ENCODE results near the gene LCN6.

LCN6 gene

DNA sequence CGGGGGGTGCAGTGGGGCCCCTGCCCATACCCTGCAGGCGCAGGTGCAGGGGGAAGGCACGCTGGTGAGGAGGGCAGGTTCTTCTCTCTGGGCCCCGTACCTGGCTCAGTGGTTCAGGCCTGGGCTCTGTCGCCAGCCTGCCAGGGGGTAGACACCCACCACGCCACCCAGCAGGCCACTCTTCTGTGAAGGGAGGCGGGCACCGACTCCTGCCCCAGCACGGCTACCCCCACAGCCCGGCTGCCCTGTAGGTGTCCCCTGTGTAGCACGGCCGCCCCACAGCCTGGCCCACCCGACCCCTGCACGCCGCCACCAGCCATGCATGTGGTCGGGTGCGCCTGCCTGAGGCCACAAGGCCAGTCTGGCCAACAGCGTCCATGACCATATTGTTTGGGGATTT is 1.7 kb downstream of the LCN6 start:
- peaks cover 4% of the 10 kb centered on the region for H3K27me3 Mint-ChIP-seq (ENCODE audit: low read depth)
- no peaks in the 10 kb centered on the region for H3K36me3 Mint-ChIP-seq (ENCODE audit: low read depth)
- no peak overlapping the region for H3K4me3 Mint-ChIP-seq
- H3K4me1 Mint-ChIP-seq (ENCODE audit: low read depth) = no peaks in the 10 kb centered on the region
- no peak overlapping the region for H3K27ac Mint-ChIP-seq
- peaks cover 3% of the 10 kb centered on the region for H3K9me3 Mint-ChIP-seq

DNA sequence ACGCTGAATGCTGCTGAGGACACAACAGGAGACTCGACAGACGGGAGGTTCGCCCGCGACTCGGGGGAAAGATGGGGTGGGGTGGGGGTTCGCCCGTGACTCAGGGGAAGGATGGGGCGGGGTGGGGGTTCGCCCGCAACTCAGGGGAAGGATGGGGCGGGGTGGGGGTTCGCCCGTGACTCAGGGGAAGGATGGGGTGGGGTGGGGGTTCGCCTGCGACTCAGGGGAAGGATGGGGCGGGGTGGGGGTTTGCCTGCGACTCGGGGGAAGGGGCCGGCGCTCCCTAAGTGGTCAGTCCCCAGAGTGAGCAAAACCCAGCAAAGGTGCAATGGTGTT is 2.2 kb downstream of the LCN6 start:
- no peaks in the 10 kb centered on the region for H3K36me3 Mint-ChIP-seq (ENCODE audit: low read depth)
- no peaks in the 10 kb centered on the region for H3K4me1 Mint-ChIP-seq (ENCODE audit: low read depth)
- H3K27ac Mint-ChIP-seq = no peak overlapping the region
- H3K27me3 Mint-ChIP-seq (ENCODE audit: low read depth) = peaks cover 4% of the 10 kb centered on the region
- H3K9me3 Mint-ChIP-seq = no peaks in the 10 kb centered on the region
- H3K4me3 Mint-ChIP-seq = no peak overlapping the region

DNA sequence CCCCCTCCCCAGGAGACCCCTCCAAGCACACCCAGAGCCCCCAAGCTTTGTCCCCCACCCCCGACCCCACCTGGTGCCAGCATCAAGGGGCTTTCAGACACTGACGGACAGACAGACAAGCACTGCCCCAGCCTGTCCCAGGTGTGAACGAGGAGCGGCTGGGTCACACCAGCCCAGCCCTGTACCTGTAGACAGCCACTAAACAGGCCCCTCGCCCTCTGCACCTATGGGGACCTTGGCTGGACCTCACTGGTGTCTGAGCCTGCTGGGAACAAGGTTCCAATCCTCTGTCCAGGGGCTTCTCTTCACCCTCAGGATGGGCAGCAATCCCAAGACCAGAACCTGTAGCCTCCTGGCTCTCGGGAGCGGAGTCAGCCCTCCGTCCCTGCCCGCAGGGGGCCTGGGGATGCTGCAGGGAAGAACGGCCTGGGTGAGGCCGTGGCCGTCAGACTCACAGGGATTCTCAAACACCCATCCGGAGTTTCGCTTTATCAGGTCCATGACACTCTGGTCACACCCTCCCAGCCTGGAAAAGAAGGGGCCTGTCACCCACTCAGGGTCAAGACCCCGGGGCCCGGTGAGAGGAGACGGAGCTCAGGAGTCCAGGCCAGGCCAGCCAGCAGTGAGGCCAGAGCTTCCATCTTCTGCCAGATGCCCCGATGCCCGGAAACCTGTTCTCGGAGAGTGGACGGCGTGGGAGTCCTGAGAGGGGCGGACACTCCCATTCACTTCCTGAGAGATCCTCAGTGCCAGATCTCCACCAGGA is 2.8 kb downstream of the LCN6 start:
- no peak overlapping the region for H3K27ac Mint-ChIP-seq
- no peak overlapping the region for H3K4me3 Mint-ChIP-seq
- no peaks in the 10 kb centered on the region for H3K9me3 Mint-ChIP-seq
- no peaks in the 10 kb centered on the region for H3K36me3 Mint-ChIP-seq (ENCODE audit: low read depth)
- H3K4me1 Mint-ChIP-seq (ENCODE audit: low read depth) = no peaks in the 10 kb centered on the region
- H3K27me3 Mint-ChIP-seq (ENCODE audit: low read depth) = peaks cover 4% of the 10 kb centered on the region

DNA sequence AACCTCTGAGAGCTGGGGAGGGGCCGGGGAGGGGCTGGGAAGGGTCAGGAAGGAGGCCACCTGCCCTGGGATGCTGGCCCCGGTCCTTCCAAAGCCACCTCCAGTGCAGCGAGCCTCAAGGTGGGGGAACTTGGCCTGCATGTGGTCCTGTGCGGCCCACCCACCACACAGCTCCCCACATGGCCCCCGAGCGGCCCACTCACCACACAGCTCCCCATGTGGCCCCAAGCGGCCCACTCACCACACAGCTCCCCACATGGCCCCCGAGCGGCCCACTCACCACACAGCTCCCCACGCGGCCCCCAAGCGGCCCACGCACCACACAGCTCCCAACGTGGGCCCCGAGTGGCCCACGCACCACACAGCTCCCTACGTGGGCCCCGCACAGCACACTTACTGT is 3.6 kb downstream of the LCN6 start:
- Mint-ChIP-seq H3K4me1 (ENCODE audit: low read depth) (no peaks in the 10 kb centered on the region), H3K27ac (no peak overlapping the region), H3K9me3 (no peaks in the 10 kb centered on the region), H3K27me3 (ENCODE audit: low read depth) (peaks cover 4% of the 10 kb centered on the region), H3K36me3 (ENCODE audit: low read depth) (no peaks in the 10 kb centered on the region), H3K4me3 (no peak overlapping the region)

DNA sequence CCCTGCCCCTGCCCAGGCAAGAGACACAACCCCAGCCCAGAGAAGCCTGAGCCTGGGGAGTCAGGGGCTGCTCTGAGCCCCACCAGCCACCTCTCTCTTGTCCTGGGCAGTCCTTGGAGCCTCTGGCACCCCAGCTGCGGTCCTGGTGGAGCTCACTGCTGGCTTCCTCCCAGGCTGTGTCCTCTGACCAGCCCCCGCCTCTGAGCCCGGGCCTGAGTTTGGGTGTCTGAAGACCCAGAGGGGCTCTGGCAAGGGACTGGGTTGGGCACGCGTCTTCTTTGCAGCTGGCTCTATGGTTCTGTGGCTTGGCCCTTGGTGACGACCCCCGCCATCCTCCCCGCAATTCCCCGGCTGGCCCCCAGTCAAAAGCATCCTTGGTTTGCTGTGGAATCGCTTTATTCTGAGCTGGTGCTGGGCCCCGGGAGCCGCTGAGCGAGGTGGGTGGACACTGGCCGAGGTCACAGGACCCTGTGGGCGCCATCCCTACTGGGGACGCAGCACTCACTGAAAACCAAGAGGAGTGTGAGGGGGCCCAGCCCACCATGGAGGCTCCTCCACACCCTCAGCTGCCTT is 4.6 kb downstream of the LCN6 start:
- Mint-ChIP-seq H3K9me3 (no peaks in the 10 kb centered on the region), H3K36me3 (ENCODE audit: low read depth) (no peaks in the 10 kb centered on the region), H3K27me3 (ENCODE audit: low read depth) (peaks cover 4% of the 10 kb centered on the region), H3K27ac (no peak overlapping the region), H3K4me1 (ENCODE audit: low read depth) (no peaks in the 10 kb centered on the region), H3K4me3 (no peak overlapping the region)

DNA sequence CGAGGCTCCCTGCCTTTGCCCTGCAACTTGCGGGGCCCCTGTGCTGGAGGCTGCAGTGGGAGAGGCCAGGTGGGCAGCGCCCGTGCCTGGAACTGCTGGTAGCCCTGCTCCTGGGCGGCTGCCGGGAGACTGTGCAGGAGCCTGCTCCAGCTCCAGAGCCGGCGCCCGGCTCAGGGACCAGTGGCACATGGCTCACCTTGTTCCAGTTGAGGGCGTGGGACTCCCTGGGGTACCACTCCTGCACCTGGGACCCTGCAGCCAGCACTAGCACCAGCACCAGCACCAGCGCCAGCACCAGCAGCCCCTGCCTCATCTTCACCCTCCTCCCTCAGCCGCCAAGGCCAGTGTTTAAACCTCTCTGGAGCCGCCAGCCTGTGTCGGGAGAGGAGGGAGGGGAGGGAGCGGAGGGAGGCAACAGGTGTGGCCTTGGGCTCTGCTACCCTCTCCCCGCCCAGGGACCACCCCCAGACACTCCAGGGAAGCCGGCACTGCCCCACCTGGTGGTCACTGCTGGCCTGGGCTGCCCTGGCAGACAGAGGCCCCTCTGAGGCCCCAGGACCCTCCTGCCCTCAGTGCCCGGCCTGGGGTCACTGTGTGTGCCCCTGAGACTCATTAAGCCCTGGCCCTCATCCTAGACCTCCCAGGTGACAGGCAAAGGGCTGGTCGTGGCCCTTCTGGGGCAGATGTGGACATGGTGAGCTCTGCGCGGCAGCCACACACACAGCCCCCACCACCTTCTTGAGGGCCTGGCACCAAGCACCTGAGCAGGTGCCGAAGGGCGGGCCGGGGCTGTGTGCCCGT is 5.5 kb downstream of the LCN6 start, which contains the start of gene LCN10:
TSS of gene LCN10 (minus strand) at position 350 of the 801 bp plus-strand sequence. CDS start at position 313, 37 bp downstream.
- H3K4me3 Mint-ChIP-seq = no peak within 1 kb of the TSS
- H3K36me3 Mint-ChIP-seq (ENCODE audit: low read depth) = no peaks in the 10 kb centered on the region
- no peaks in the 10 kb centered on the region for H3K4me1 Mint-ChIP-seq (ENCODE audit: low read depth)
- H3K27me3 Mint-ChIP-seq (ENCODE audit: low read depth) = peaks cover 4% of the 10 kb centered on the region
- H3K9me3 Mint-ChIP-seq = no peaks in the 10 kb centered on the region
- H3K27ac Mint-ChIP-seq = no peak within 1 kb of the TSS

DNA sequence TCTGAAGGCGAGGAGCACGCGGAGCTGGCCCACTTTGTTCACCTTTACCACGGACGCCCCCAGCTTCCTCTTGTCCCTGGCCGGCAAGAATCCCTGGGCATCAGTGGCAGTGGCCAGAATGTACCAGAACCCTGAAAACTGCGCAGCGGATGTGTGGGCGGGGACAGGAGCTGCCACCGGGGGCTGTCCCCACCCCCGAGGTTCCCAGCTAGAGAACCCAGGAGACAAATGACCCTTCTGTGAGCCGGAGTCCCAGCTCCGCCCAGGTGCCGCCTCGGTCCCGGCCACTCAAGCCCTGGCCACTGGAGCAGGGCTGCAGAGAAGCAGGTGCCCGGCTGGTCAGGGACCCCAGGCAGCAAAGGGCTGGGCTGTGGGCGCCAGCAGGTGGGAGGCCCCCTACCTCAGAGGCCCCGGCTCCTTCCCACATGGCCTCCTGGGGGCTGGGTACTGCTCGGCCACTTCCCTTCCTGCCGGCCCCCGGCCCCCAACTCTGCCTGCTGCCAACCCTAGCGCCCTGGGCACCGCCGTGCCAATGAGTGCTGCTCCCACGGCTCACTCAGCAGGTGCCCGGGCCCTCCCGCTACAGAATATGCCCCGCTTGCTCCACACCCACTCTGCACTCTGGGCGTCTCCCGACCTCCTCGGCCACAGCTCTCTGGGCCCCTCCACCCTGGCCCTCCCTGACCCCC is 6.3 kb downstream of the LCN6 start:
- Mint-ChIP-seq H3K27me3 (ENCODE audit: low read depth) (peaks cover 4% of the 10 kb centered on the region), H3K36me3 (ENCODE audit: low read depth) (no peaks in the 10 kb centered on the region), H3K4me1 (ENCODE audit: low read depth) (no peaks in the 10 kb centered on the region), H3K27ac (no peak overlapping the region), H3K9me3 (no peaks in the 10 kb centered on the region), H3K4me3 (no peak overlapping the region)

DNA sequence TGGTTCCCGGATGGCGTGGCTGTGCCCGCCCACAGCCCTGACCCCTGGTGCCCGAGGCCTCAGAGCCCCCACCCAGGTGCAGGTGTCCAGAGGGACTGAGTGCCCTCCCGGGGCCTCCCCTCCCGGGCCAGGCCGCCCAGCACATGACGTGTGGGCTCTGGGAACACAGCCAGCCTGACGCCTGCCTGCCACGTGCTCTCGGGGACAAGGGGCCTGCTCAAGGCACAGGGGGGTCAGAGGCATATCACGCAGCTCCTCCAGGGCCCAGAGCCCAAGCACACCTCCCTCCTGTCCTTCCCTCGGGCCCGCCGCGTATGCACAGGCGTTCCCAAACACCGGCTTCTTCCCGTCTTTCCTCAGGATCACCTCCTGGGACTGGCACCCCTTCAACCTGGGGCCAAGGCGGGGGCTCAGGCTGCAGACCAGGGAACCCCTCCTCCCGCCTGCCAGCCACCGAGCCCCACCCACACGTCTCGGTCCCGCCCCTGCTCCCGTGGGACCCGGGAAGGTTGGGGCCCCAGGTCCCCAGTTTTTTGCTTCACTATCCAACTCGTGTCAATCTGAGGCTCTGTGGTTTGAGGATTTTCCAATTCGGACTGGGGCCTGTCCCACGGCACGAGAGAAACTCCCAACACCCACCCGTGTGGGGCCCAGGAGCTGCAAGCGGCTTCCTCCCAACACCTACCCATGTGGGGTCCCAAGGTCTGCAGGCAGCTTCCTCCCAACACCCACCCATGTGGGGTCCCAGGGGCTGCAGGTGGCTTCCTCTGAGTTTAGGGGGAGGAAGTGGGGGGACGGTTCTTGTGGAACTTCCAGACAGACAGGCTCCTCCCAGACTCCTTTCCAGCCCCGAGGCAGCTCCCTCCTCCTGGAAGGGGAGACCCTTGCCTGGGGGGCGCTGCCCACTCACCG is 7.1 kb downstream of the LCN6 start:
- no peak overlapping the region for H3K4me3 Mint-ChIP-seq

DNA sequence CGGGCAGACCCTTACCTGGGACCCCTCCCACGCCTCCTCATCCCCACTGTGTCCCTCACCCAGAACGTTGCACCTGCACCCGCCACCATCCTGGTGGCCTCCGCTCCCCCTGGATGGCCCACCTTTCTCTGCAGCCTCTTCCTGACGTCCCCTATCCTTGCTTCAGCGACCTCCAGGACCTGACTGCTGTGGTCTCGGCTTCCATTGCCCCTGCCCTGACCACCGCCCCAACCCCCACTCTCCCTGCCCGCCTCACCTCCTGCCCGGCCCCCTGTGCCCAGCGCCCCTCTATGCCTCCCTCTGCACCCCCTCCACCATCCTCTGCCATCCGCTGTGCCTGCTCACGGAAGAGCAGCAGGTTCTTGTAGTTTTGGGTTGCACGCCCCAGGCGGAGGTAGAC is 7.8 kb downstream of the LCN6 start:
- H3K27ac Mint-ChIP-seq = no peak overlapping the region
- no peaks in the 10 kb centered on the region for H3K4me1 Mint-ChIP-seq (ENCODE audit: low read depth)
- no peaks in the 10 kb centered on the region for H3K9me3 Mint-ChIP-seq
- no peak overlapping the region for H3K4me3 Mint-ChIP-seq
- H3K36me3 Mint-ChIP-seq (ENCODE audit: low read depth) = no peaks in the 10 kb centered on the region
- peaks cover 4% of the 10 kb centered on the region for H3K27me3 Mint-ChIP-seq (ENCODE audit: low read depth)

More for the DNA sequence above, 7.1 kb downstream of the LCN6 start:
- Mint-ChIP-seq H3K4me1 (ENCODE audit: low read depth) (no peaks in the 10 kb centered on the region), H3K27me3 (ENCODE audit: low read depth) (peaks cover 4% of the 10 kb centered on the region), H3K9me3 (no peaks in the 10 kb centered on the region), H3K27ac (no peak overlapping the region), H3K36me3 (ENCODE audit: low read depth) (no peaks in the 10 kb centered on the region)

DNA sequence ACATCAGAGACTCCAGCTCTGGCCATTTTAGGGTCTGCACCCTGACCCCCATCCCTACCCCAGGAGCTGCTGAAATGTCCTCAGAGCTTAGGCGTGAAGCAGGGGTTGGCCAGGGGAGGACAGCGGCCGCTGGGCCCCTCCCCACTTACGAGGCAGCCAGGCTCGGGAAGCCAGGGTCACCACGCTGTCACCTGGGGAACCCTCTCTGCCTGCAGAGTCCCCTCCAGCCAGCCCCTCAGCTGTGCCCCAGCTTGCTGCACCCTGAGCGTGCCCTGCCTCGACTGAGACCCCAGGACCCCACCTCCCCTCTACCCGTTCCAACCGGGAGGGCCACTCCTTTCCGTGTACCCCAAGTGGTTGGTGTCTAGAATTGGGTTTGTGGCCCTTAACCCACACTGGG is 8.3 kb downstream of the LCN6 start:
- Mint-ChIP-seq H3K4me1 (ENCODE audit: low read depth) (no peaks in the 10 kb centered on the region), H3K4me3 (no peak overlapping the region), H3K36me3 (ENCODE audit: low read depth) (no peaks in the 10 kb centered on the region), H3K27me3 (ENCODE audit: low read depth) (peaks cover 4% of the 10 kb centered on the region), H3K9me3 (no peaks in the 10 kb centered on the region), H3K27ac (no peak overlapping the region)

DNA sequence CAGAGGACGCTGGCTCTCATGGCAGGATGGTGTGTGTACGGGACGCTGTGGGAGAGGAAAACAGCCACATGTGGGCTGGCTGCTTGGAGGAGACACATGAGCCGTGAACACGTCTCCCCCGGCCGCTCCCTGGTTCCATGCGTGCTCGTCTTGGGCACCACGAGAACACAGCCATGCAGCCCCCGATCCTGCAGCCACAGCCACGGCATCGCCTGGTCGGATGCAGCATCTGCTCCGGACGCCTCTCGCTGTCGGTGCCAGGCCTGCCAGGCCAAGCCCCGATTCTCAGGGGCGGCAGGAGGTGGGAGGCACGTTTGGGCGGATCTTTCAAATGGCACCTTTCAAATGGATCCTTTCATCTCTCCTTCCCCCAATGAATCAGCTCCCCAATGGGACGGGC is 8.8 kb downstream of the LCN6 start:
- Mint-ChIP-seq H3K4me3 (no peak overlapping the region), H3K27me3 (ENCODE audit: low read depth) (peaks cover 4% of the 10 kb centered on the region), H3K9me3 (no peaks in the 10 kb centered on the region), H3K4me1 (ENCODE audit: low read depth) (no peaks in the 10 kb centered on the region), H3K27ac (no peak overlapping the region), H3K36me3 (ENCODE audit: low read depth) (no peaks in the 10 kb centered on the region)

DNA sequence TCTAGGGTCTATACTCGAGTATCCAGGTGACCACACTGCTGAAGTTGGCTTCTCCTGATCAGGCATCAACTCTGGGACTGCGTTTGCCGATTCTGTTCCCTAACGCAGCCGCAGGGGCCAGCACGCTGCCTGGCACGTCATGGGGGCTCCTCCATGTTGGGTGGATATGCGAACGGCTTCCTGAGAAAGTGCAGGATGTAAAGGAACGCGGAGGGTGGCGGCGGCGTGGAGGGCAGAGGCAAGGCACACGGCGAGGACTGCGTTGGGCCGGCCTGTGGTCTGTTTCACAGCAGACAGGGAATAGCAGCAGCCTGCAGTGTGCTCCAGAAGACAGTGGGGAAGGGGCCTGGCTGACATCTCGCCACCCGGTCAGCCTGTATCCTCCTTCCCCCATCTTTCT is 9.4 kb downstream of the LCN6 start:
- Mint-ChIP-seq H3K27ac (no peak overlapping the region), H3K4me1 (ENCODE audit: low read depth) (no peaks in the 10 kb centered on the region), H3K4me3 (no peak overlapping the region), H3K27me3 (ENCODE audit: low read depth) (peaks cover 4% of the 10 kb centered on the region), H3K9me3 (no peaks in the 10 kb centered on the region), H3K36me3 (ENCODE audit: low read depth) (no peaks in the 10 kb centered on the region)

DNA sequence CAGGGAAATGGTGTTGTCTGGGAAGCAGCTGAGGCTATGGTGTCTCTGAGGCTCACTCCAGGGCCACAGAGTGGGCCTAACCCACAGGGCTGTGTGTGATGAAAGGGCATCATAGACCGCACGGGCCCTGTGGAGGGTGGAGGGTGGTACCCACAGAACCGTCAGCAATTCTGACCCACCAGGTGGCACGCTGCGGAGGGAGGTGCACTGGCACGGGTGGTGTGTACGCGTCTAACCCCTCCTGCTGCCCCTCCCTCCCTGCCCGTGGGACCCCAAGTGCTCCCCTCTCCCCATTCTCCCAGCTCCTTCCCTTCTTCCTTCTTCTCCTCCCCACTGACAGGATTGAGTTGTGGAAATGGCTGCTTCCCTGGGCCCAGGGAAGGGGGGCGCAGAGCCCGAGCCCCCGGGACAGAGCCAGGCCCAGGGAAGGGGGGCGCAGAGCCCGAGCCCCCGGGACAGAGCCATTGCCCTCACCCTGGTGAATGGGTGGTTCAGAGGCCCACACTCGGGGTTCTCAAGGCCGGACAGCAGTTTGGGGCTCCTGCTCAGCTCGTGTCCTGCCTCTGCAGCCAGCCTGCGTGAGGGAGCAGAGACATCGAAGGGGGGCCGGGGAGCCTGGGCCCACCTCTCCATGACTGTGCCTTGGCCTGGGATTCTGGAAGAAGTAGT is 12.4 kb downstream of the LCN6 start:
- H3K36me3 Mint-ChIP-seq (ENCODE audit: low read depth) = no peaks in the 10 kb centered on the region
- H3K27me3 Mint-ChIP-seq (ENCODE audit: low read depth) = no peaks in the 10 kb centered on the region
- no peaks in the 10 kb centered on the region for H3K4me1 Mint-ChIP-seq (ENCODE audit: low read depth)
- H3K9me3 Mint-ChIP-seq = no peaks in the 10 kb centered on the region
- H3K27ac Mint-ChIP-seq = no peak overlapping the region
- no peak overlapping the region for H3K4me3 Mint-ChIP-seq
